H1 (cell line): Measurements from ENCODE around the gene USP3. TPM values are rescaled to one million over a fixed set of nuclear protein-coding genes. Genes with fewer than 3 reads are reported as not detected.

Source experiments
- CBX5 ChIP-seq: fragments of 300-800, 300-1000 bp; sonication (generic); IDR thresholded peaks from 2 replicates; pipeline ENCODE4 v1.7.1; 2016; ENCODE audit warnings: antibody characterized with exemption, low read length, low read depth
- polyA plus RNA-seq, 7 experiments: library from polyadenylated mRNA; depleted of rRNA in 3 of 7; stranded (reverse) in 5 of 7; unstranded in 2 of 7; fragments of >200 nt in 5 of 7; fragments of 200-250 nt in 2 of 7; gene quantifications; 1 replicate in 5 of 7; 2 replicates in 1 of 7; 4 replicates in 1 of 7; pipeline versions ENCODE4 v1.2.1 to v1.2.3, GENCODE V29; 2011 to 2013; ENCODE audit warnings: missing spikeins in 2 of 7, mixed read lengths in 2 of 7
- total RNA-seq: library from RNA; stranded (reverse); fragmentation: NEBNext Ultra II Directional; extraction: Animal tissue kit (Norgen Biotek cat#: 25700); gene quantifications from 2 replicates; pipeline ENCODE4 v1.2.1, GENCODE V29; 2021

Gene USP3
- total and polyA plus RNA-seq, 2 of the 8 experiments (the other 6 are each of a cell fraction or from before 2014, with no cell fraction given): 15.5 to 16.2 TPM

- TF ChIP-seq CBX5: no peak
These were observed 12.4 kb upstream of the USP3 start (continued) for GRCh38 chr15:63491979-63492378.
